DND-41 (cell line): ENCODE measurements around the gene UBAP1.
"Not testable (repeated sequence)": the region's sequence is repeated elsewhere in the genome, so short reads cannot be mapped to it uniquely, and the experiment has no call there.

Experiments used
- ATAC-seq: fragments of 200-7000 bp; cut with Tn5 transposase; 3 replicates; pipeline ENCODE4 v1.9.1; 2021; ENCODE audit warnings: low read depth; ENCODE audit not compliant: insufficient read depth
- DNase-seq: peaks from one replicate; pipeline ENCODE4 v3.0.0-alpha.2; 2020
- H2AFZ ChIP-seq: 2 replicates; pipeline ENCODE4 v1.6.0; 2012; ENCODE audit warnings: low read depth, low read length
- H3K27ac ChIP-seq: 2 replicates; pipeline ENCODE4 v1.5.1; 2012; ENCODE audit warnings: low read length, inconsistent platforms
- H3K27me3 ChIP-seq: fragments of 200-600 bp; sonication (generic); 2 replicates; pipeline ENCODE4 v1.6.0; 2012; ENCODE audit warnings: low read length, mild to moderate bottlenecking, inconsistent platforms; ENCODE audit not compliant: insufficient read depth, poor library complexity
- H3K36me3 ChIP-seq: 2 replicates; pipeline ENCODE4 v1.5.1; 2012; ENCODE audit warnings: low read length, inconsistent platforms; ENCODE audit not compliant: insufficient read depth
- H3K4me1 ChIP-seq: 2 replicates; pipeline ENCODE4 v1.5.1; 2012; ENCODE audit warnings: mild to moderate bottlenecking, low read length; ENCODE audit not compliant: insufficient read depth
- H3K4me2 ChIP-seq: 2 replicates; pipeline ENCODE4 v1.6.0; 2012; ENCODE audit warnings: mild to moderate bottlenecking, moderate library complexity, low read length, inconsistent platforms; ENCODE audit not compliant: insufficient read depth
- H3K4me3 ChIP-seq, 2 experiments: fragments of 200-600 bp in 1 of 2; shearing (Covaris generic) in 1 of 2; 2 replicates each; pipeline ENCODE4 v1.5.1; 2012 to 2016; ENCODE audit warnings: inconsistent platforms in 2 of 2, low read length in 2 of 2, mild to moderate bottlenecking in 2 of 2, low read depth in 1 of 2, moderate library complexity in 1 of 2
- H3K79me2 ChIP-seq: 2 replicates; pipeline ENCODE4 v1.6.0; 2012; ENCODE audit warnings: low read length, inconsistent platforms; ENCODE audit not compliant: insufficient read depth
- H3K9ac ChIP-seq: 2 replicates; pipeline ENCODE4 v1.6.0; 2012; ENCODE audit warnings: low read depth, mild to moderate bottlenecking, inconsistent platforms, low read length, moderate library complexity
- H3K9me3 ChIP-seq: 2 replicates; pipeline ENCODE4 v1.5.1; 2012; ENCODE audit warnings: low read length, moderate library complexity, mild to moderate bottlenecking, inconsistent platforms; ENCODE audit not compliant: insufficient read depth, severe bottlenecking
- H4K20me1 ChIP-seq: 2 replicates; pipeline ENCODE4 v1.6.0; 2012; ENCODE audit warnings: low read length; ENCODE audit not compliant: insufficient read depth
- EZH2 ChIP-seq: IDR thresholded peaks from 3 replicates; pipeline ENCODE4 v1.6.1; 2012; ENCODE audit warnings: borderline replicate concordance, low read depth, mild to moderate bottlenecking, moderate library complexity, low read length, inconsistent platforms; ENCODE audit not compliant: severe bottlenecking
- TF ChIP-seq, protein P1 (sequence below): IDR thresholded peaks from 2 replicates; pipeline ENCODE4 v1.5.1; 2012; ENCODE audit warnings: borderline replicate concordance, low read length, moderate library complexity, mild to moderate bottlenecking; ENCODE audit not compliant: poor library complexity, severe bottlenecking; ENCODE audit errors: extremely low read depth

The UBAP1 gene

DNA sequence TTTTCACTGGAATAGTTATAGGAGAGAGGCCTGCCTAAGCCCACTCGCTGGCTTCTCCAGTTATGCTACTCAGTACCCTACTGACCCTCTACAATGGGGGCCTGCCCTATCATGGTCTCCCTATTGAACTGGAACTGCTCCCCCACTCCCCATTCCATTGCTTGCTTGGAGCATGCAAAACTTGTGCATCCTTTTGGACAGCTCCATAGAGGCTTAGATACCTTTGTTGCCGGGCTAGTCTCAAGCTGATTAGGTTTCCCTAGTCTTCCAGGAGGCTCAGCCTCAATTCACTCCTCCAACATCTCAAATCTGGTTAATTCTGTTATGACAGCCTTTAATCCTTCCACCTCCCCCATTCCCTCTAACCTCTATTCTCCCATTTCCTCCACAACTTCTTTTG is 110.3 kb downstream of the UBAP1 start:
- H3K79me2 ChIP-seq = no peaks in the 10 kb centered on the region
- H2AFZ ChIP-seq = no peak overlapping the region
- no peaks in the 10 kb centered on the region for H4K20me1 ChIP-seq
- no peak overlapping the region for H3K4me2 ChIP-seq
- H3K4me1 ChIP-seq = no peaks in the 10 kb centered on the region
- TF ChIP-seq EZH2 = no peak
- TF ChIP-seq, protein P1, sequence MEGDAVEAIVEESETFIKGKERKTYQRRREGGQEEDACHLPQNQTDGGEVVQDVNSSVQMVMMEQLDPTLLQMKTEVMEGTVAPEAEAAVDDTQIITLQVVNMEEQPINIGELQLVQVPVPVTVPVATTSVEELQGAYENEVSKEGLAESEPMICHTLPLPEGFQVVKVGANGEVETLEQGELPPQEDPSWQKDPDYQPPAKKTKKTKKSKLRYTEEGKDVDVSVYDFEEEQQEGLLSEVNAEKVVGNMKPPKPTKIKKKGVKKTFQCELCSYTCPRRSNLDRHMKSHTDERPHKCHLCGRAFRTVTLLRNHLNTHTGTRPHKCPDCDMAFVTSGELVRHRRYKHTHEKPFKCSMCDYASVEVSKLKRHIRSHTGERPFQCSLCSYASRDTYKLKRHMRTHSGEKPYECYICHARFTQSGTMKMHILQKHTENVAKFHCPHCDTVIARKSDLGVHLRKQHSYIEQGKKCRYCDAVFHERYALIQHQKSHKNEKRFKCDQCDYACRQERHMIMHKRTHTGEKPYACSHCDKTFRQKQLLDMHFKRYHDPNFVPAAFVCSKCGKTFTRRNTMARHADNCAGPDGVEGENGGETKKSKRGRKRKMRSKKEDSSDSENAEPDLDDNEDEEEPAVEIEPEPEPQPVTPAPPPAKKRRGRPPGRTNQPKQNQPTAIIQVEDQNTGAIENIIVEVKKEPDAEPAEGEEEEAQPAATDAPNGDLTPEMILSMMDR = no peak
- no peak for DNase-seq
- peaks cover 32% of the 10 kb centered on the region; the same call in 1 of the 2 replicates for H3K36me3 ChIP-seq
- H3K4me3 ChIP-seq = no peak overlapping the region
- no peak overlapping the region for H3K9ac ChIP-seq
- H3K27ac ChIP-seq = no peak overlapping the region
- no peak for ATAC-seq
- H3K27me3 ChIP-seq = no peaks in the 10 kb centered on the region
- no peaks in the 10 kb centered on the region for H3K9me3 ChIP-seq

DNA sequence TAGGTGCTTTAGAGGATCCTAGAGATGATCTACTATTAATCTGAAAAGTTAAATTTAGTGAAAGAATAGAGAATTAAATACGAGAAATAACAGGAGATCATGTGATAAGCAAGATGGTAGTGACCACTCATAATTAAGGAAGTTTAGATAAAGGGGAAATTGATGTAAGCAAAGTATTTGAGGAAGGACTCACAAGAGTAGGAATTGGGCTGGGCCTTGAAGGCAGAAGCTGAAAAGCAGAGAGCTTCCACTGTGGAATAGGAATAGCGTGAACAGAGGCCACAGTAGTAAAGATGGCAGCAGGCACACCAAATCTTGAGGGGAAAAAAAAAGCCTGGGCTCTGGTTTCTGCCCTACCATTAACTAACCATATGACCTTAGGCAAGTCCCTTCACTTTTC is 112.2 kb downstream of the UBAP1 start:
- no peak overlapping the region for H3K27ac ChIP-seq
- no peak overlapping the region for H2AFZ ChIP-seq
- H3K36me3 ChIP-seq = peaks cover 29% of the 10 kb centered on the region; the same call in 1 of the 2 replicates
- no peaks in the 10 kb centered on the region for H4K20me1 ChIP-seq
- ATAC-seq = no peak
- H3K9me3 ChIP-seq = no peaks in the 10 kb centered on the region
- TF ChIP-seq, protein P1 = no peak
- TF ChIP-seq EZH2 = no peak
- no peaks in the 10 kb centered on the region for H3K27me3 ChIP-seq
- no peak overlapping the region for H3K9ac ChIP-seq
- H3K4me1 ChIP-seq = no peaks in the 10 kb centered on the region
- H3K4me2 ChIP-seq = no peak overlapping the region
- no peaks in the 10 kb centered on the region for H3K79me2 ChIP-seq
- DNase-seq = no peak
- H3K4me3 ChIP-seq = no peak overlapping the region

DNA sequence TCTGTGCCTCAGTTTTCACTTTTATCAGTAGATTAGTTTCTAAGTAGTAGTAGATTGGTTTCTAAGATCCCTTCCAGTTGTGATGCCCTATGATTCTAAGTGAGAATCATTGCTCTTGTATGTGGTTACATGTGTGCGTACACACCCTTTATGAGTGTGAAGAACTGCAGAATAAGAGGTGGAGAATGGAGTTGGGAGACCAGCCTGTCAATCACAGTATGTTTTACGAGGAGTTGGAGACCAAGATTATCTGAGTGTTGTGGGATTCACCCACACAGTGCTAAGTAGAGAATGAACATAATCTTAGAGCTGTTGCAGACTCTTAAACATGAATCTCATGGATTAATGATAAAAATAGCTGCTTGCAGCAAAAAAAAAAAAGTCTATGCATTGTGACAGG is 112.6 kb downstream of the UBAP1 start:
- H3K4me1 ChIP-seq = no peaks in the 10 kb centered on the region
- no peak for DNase-seq
- TF ChIP-seq, protein P1 = no peak
- no peak for TF ChIP-seq EZH2
- no peak overlapping the region for H3K4me2 ChIP-seq
- no peak overlapping the region for H3K9ac ChIP-seq
- no peaks in the 10 kb centered on the region for H3K27me3 ChIP-seq
- no peak overlapping the region for H2AFZ ChIP-seq
- no peaks in the 10 kb centered on the region for H3K9me3 ChIP-seq
- no peaks in the 10 kb centered on the region for H4K20me1 ChIP-seq
- no peak for ATAC-seq
- peaks cover 25% of the 10 kb centered on the region; the same call in 1 of the 2 replicates for H3K36me3 ChIP-seq
- no peak overlapping the region for H3K4me3 ChIP-seq
- H3K27ac ChIP-seq = no peak overlapping the region
- no peaks in the 10 kb centered on the region for H3K79me2 ChIP-seq

DNA sequence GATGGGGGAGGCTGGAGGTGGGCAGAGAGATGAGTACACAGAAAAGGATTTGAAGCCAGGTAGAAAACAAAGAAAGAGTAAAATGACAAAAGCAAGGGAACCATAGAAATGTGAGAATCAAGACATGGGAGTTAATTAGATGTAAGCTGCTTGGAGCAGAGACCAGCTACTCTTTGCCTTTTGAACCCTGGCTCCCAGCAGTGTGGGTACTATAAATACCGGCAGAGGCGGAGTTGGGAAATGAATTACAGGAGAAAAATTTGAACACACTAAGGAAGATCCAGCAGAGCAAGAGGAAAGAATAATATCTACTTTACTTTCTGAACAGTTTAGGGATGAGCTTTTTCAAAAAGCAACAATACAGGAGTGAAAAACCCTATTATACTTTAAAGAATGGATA is 113.7 kb downstream of the UBAP1 start:
- Histone ChIP-seq H3K4me3 (no peak overlapping the region), H3K4me1 (no peaks in the 10 kb centered on the region), H3K27me3 (no peaks in the 10 kb centered on the region), H3K79me2 (no peaks in the 10 kb centered on the region), H3K9me3 (no peaks in the 10 kb centered on the region), H2AFZ (no peak overlapping the region), H4K20me1 (no peaks in the 10 kb centered on the region), H3K36me3 (peaks cover 18% of the 10 kb centered on the region; the same call in 1 of the 2 replicates), H3K4me2 (no peak overlapping the region), H3K9ac (no peak overlapping the region), H3K27ac (no peak overlapping the region)
- TF ChIP-seq, protein P1 = no peak
- TF ChIP-seq EZH2 = no peak
- ATAC-seq (no peak), DNase-seq (no peak)

DNA sequence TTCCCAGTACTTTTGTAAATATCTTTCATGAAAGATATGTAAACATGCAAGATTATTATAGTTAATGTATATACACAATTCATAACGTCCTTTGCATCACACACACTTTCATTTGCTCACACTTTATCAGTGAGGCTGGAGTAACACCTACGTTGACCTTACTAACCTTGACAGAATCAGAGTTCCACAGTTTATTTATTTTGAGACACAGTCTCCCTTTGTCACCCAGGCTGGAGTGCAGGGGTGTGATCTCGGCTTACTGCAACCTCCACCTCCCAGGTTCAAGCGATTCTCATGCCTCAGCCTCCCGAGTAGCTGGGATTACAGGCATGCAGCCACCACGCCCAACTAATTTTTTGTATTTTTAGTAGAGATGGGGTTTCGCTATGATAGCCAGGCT is 122.2 kb downstream of the UBAP1 start:
- not testable (repeated sequence) for ATAC-seq, H3K27me3 ChIP-seq, H3K9me3 ChIP-seq

More for the DNA sequence above, 122.2 kb downstream of the UBAP1 start:
- H3K79me2 ChIP-seq, H3K9ac ChIP-seq, H4K20me1 ChIP-seq, H3K4me2 ChIP-seq, DNase-seq, H3K27ac ChIP-seq, H2AFZ ChIP-seq, H3K4me3 ChIP-seq, H3K4me1 ChIP-seq: not testable (repeated sequence)
- peaks cover 12% of the 10 kb centered on the region; the same call in 1 of the 2 replicates for H3K36me3 ChIP-seq
